ENCODE data around the gene STAP2.

DNA sequence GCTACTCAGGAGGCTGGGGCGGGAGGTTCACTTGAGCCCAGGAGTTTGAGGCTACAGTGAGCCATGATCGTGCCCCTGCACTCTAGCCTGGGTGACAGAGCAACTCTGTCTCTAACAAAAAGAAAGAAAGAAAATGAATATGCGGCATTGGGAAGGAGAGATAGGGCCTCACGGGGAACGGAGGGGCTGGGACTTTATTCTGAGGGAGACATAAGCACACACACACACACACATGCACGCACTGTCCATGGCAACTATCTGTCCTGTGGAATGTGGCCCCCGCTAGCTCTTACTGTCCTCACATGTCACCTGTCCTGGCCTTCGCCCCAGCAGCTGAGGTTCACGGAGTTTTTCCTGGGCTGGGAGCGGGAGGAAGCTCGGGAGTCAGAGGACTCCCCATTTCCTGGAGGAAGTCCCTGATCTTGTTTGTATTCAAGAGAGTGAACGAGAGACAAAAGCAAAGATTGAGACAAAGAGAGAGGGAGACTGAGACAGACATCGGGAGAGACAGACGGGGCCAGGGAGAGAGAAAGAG lies 654 bp downstream of the STAP2 start:
- TF ChIP-seq EZH2 (IDR thresholded peaks at IDR 0.05) (no peak), POLR2AphosphoS5 (IDR thresholded peaks at IDR 0.05; ENCODE audit: borderline replicate concordance, low read depth, low read length) (no peak), FOXP2 (optimal IDR thresholded peaks at IDR 0.05; ENCODE audit: control extremely low read depth, extremely low read length, insufficient read depth) (no peak)
